Liver (tissue), 9 donors: ENCODE data around the gene TTLL7. TPM values are rescaled to one million over a fixed set of nuclear protein-coding genes. Genes with fewer than 3 reads are reported as not detected.

Source experiments
- DNase-seq: peaks from one replicate; pipeline ENCODE4 v3.0.0-alpha.2; 2017; ENCODE audit warnings: low spot score
- H3K27ac ChIP-seq, 2 donors: one replicate each; pipeline ENCODE4 v1.7.0; 2013; ENCODE audit warnings: inconsistent platforms in 2 of 2, low read length in 2 of 2, control low read depth in 1 of 2, low read depth in 1 of 2, mild to moderate bottlenecking in 1 of 2
- H3K27me3 ChIP-seq, 4 donors: one replicate each; pipeline versions ENCODE4 v1.6.1 to v1.7.0; 2013; ENCODE audit warnings: low read length in 3 of 4, inconsistent platforms in 1 of 4, mild to moderate bottlenecking in 1 of 4, moderate library complexity in 1 of 4; ENCODE audit not compliant: control insufficient read depth in 4 of 4, insufficient read depth in 4 of 4
- H3K36me3 ChIP-seq, 4 donors: one replicate each; pipeline versions ENCODE4 v1.6.1 to v1.7.0; 2013; ENCODE audit warnings: low read length in 3 of 4, mild to moderate bottlenecking in 3 of 4, low read depth in 1 of 4, moderate library complexity in 1 of 4; ENCODE audit not compliant: control insufficient read depth in 4 of 4, insufficient read depth in 3 of 4
- H3K4me1 ChIP-seq, 4 donors: one replicate each; pipeline versions ENCODE4 v1.6.1 to v1.7.0; 2013; ENCODE audit warnings: low read length in 3 of 4, mild to moderate bottlenecking in 3 of 4, moderate library complexity in 1 of 4; ENCODE audit not compliant: control insufficient read depth in 4 of 4, insufficient read depth in 4 of 4
- H3K4me3 ChIP-seq, 3 donors: one replicate each; pipeline versions ENCODE4 v1.6.1 to v1.7.0; 2013; ENCODE audit warnings: low read length in 3 of 3, control low read depth in 1 of 3, low read depth in 1 of 3, mild to moderate bottlenecking in 1 of 3
- H3K9ac ChIP-seq, 2 donors: one replicate each; pipeline ENCODE4 v1.7.0; 2013; ENCODE audit warnings: low read length in 2 of 2, mild to moderate bottlenecking in 2 of 2, moderate library complexity in 2 of 2, control low read depth in 1 of 2, low read depth in 1 of 2
- H3K9me3 ChIP-seq, 4 donors: one replicate each; pipeline versions ENCODE4 v1.6.1 to v1.7.0; 2013; ENCODE audit warnings: low read length in 3 of 4; ENCODE audit not compliant: control insufficient read depth in 4 of 4
- ATF3 ChIP-seq: IDR thresholded peaks from 2 replicates; pipeline ENCODE4 v1.6.1; 2016; ENCODE audit warnings: antibody characterized with exemption
- CTCF ChIP-seq: fragments of 150-350 bp; IDR thresholded peaks from 2 replicates; pipeline ENCODE4 v1.5.1; 2017; ENCODE audit warnings: improper control_type of control experiment, low read depth, low read length; ENCODE audit not compliant: missing input control
- EGR1 ChIP-seq, 2 donors: IDR thresholded peaks; 2 replicates each; pipeline ENCODE4 v1.6.1; 2016 to 2018; ENCODE audit warnings: antibody characterized with exemption in 2 of 2, low read depth in 2 of 2
- FOXA2 ChIP-seq: IDR thresholded peaks from 2 replicates; pipeline ENCODE4 v1.6.1; 2016; ENCODE audit warnings: antibody characterized with exemption
- HNF4A ChIP-seq, 2 donors: conservative IDR thresholded peaks; 2 replicates each; pipeline ENCODE4 v1.6.1; 2016; ENCODE audit warnings: antibody characterized with exemption in 2 of 2, mild to moderate bottlenecking in 2 of 2
- HNF4G ChIP-seq: IDR thresholded peaks from 2 replicates; pipeline ENCODE4 v1.6.1; 2016; ENCODE audit warnings: antibody characterized with exemption
- JUND ChIP-seq, 2 donors: IDR thresholded peaks; 2 replicates each; pipeline ENCODE4 v1.6.1; 2016; ENCODE audit warnings: antibody characterized with exemption in 2 of 2
- RAD21 ChIP-seq, 2 donors: IDR thresholded peaks; 2 replicates each; pipeline ENCODE4 v1.6.1; 2016; ENCODE audit warnings: antibody characterized with exemption in 2 of 2, mild to moderate bottlenecking in 2 of 2
- REST ChIP-seq: IDR thresholded peaks from 2 replicates; pipeline ENCODE4 v1.6.1; 2016; ENCODE audit warnings: antibody characterized with exemption, mild to moderate bottlenecking
- RXRA ChIP-seq, 2 donors: IDR thresholded peaks; 2 replicates each; pipeline ENCODE4 v1.6.1; 2017 to 2018; ENCODE audit warnings: antibody characterized with exemption in 2 of 2, mild to moderate bottlenecking in 1 of 2
- SP1 ChIP-seq: IDR thresholded peaks from 2 replicates; pipeline ENCODE4 v1.6.1; 2018; ENCODE audit warnings: antibody characterized with exemption, mild to moderate bottlenecking
- TAF1 ChIP-seq: conservative IDR thresholded peaks from 2 replicates; pipeline ENCODE4 v1.6.1; 2016; ENCODE audit warnings: antibody characterized with exemption, mild to moderate bottlenecking
- YY1 ChIP-seq: IDR thresholded peaks from 2 replicates; pipeline ENCODE4 v1.6.1; 2016; ENCODE audit warnings: antibody characterized with exemption, mild to moderate bottlenecking
- ZBTB33 ChIP-seq: IDR thresholded peaks from 2 replicates; pipeline ENCODE4 v1.6.1; 2016; ENCODE audit warnings: antibody characterized with exemption
- WGBS: extraction: QIAGEN DNeasy Blood & Tissue Kit; methylation state at CpG from one replicate; pipeline ENCODE4 v1.1.7; 2013; 5-methylcytosine and 5-hydroxymethylcytosine counted together
- polyA plus RNA-seq, 2 donors: library from polyadenylated mRNA; stranded (reverse) in 1 of 2; unstranded in 1 of 2; fragments of 200-250 nt in 1 of 2; fragments of >200 nt in 1 of 2; fragmentation: Nextera tagmentation in 1 of 2; extraction: Ambion mirVana in 1 of 2; gene quantifications; one replicate each; pipeline versions ENCODE4 v1.2.1 to v1.2.3, GENCODE V29; 2013 to 2015
- total RNA-seq, 2 donors: library from RNA; depleted of rRNA; stranded (reverse); fragments of >200 nt; gene quantifications; one replicate each; pipeline ENCODE4 v1.2.3, GENCODE V29; 2014
- donor health status: healthy.
- donor health status: healthy.
- donor health status: healthy.
- donor health status: healthy.
- donor health status: healthy.

Gene TTLL7
- total and polyA plus RNA-seq, 4 donors = 1.1 to 6.0 (median 1.9) TPM

GRCh38 chr1:83846138-83846537 is 152.8 kb downstream of the TTLL7 start:
- 92% methylated on average over 1 of the region's 1 CpG for WGBS
- Histone ChIP-seq H3K9me3 (no peaks in the 10 kb centered on the region), H3K27ac (peak overlapping the region; percentile 53 to 80), H3K4me3 (no peak overlapping the region), H3K9ac (no peak overlapping the region), H3K36me3 (peaks cover 0 to 3% (median 0%) of the 10 kb centered on the region in 4 donors), H3K27me3 (no peaks in the 10 kb centered on the region), H3K4me1 (peaks cover 0 to 11% (median 8%) of the 10 kb centered on the region in 4 donors)
- no peak for DNase-seq
- no peak for TF ChIP-seq RAD21 (IDR thresholded peaks at IDR 0.05)
- TF ChIP-seq SP1 = no peak
- TF ChIP-seq JUND (IDR thresholded peaks at IDR 0.05) = no peak
- TF ChIP-seq ZBTB33 = no peak
- TF ChIP-seq FOXA2 = no peak
- no peak for TF ChIP-seq HNF4A (conservative IDR thresholded peaks at IDR 0.05)
- TF ChIP-seq RXRA (IDR thresholded peaks at IDR 0.05) = no peak
- no peak for TF ChIP-seq CTCF
- TF ChIP-seq YY1 = no peak
- no peak for TF ChIP-seq HNF4G
- no peak for TF ChIP-seq REST
- no peak for TF ChIP-seq TAF1

GRCh38 chr1:83845437-83846071 is 153.4 kb downstream of the TTLL7 start:
- no peak overlapping the region for H3K4me3 ChIP-seq
- no peaks in the 10 kb centered on the region for H3K9me3 ChIP-seq
- H3K27ac ChIP-seq = peak overlapping the region; percentile 53 to 80
- H3K27me3 ChIP-seq = no peaks in the 10 kb centered on the region
- no peak overlapping the region for H3K9ac ChIP-seq
- H3K36me3 ChIP-seq = peaks cover 0 to 3% (median 0%) of the 10 kb centered on the region in 4 donors
- DNase-seq = no peak
- peaks cover 0 to 11% (median 8%) of the 10 kb centered on the region in 4 donors for H3K4me1 ChIP-seq
- WGBS = 54% methylated on average over 4 of the region's 4 CpGs
- TF ChIP-seq FOXA2 = peak; percentile 61
- peak; percentile 55 for TF ChIP-seq SP1
- TF ChIP-seq REST = peak; percentile 58
- TF ChIP-seq ZBTB33 = peak; percentile 70
- peak; percentile 35 for TF ChIP-seq ATF3
- TF ChIP-seq RAD21 (IDR thresholded peaks at IDR 0.05) = peak; percentile 38 to 51
- peak; percentile 64 for TF ChIP-seq HNF4G
- TF ChIP-seq YY1 = peak; percentile 53
- TF ChIP-seq EGR1 (IDR thresholded peaks at IDR 0.05; ENCODE audit: low read depth in 2 of 2) = peak in 1 of 2 donors; percentile 32
- TF ChIP-seq TAF1 = no peak
